Upper lobe of left lung (tissue), 4 donors: Measurements from ENCODE around the gene SAA2.

Source experiments
- EP300 ChIP-seq, 4 donors: sonication (generic); formaldehyde crosslinking; IDR thresholded peaks; one replicate each; pipeline ENCODE4 v1.5.1; 2017; ENCODE audit warnings: antibody characterized with exemption in 4 of 4, control low read depth in 2 of 4
- POLR2A ChIP-seq, 4 donors: fragments of 450-650 bp; IDR thresholded peaks; one replicate each; pipeline ENCODE4 v1.5.1; 2016 to 2017; ENCODE audit warnings: antibody characterized with exemption in 4 of 4, mild to moderate bottlenecking in 2 of 4
- POLR2AphosphoS5 ChIP-seq, 2 donors: sonication (generic); formaldehyde crosslinking; IDR thresholded peaks; one replicate each; pipeline ENCODE4 v1.5.1; 2017; ENCODE audit warnings: antibody characterized with exemption in 2 of 2
- TF ChIP-seq, protein P1 (sequence below), 6 experiments: fragments of 450-650 bp in 4 of 6; fragments of 200-600 bp in 2 of 6; sonication (generic) in 2 of 6; IDR thresholded peaks; one replicate each; pipeline ENCODE4 v1.5.1; 2016 to 2019; ENCODE audit warnings: antibody characterized with exemption in 6 of 6

DNA sequence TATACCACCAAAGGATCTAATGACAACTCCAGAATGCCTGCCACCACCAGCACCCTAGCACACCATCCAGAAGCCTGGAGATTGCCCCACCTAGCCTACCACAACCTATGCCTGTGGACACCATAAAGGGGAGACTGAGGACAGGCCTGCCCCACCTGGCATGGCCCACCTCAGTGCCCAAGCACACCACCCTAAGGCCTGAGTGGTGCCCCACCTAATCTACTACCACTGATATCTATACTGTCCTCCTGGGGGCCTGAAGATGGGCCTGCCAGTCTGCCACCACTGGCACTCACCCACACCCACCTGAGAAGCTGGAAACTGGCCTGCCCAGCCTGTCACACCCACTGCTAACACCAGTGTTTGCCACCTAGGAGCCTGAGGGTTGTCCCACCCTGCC, 43.7 kb downstream of the SAA2 start:
- no peak for TF ChIP-seq POLR2A (IDR thresholded peaks at IDR 0.05)
- TF ChIP-seq EP300 (IDR thresholded peaks at IDR 0.05): no peak
- TF ChIP-seq, protein P1, sequence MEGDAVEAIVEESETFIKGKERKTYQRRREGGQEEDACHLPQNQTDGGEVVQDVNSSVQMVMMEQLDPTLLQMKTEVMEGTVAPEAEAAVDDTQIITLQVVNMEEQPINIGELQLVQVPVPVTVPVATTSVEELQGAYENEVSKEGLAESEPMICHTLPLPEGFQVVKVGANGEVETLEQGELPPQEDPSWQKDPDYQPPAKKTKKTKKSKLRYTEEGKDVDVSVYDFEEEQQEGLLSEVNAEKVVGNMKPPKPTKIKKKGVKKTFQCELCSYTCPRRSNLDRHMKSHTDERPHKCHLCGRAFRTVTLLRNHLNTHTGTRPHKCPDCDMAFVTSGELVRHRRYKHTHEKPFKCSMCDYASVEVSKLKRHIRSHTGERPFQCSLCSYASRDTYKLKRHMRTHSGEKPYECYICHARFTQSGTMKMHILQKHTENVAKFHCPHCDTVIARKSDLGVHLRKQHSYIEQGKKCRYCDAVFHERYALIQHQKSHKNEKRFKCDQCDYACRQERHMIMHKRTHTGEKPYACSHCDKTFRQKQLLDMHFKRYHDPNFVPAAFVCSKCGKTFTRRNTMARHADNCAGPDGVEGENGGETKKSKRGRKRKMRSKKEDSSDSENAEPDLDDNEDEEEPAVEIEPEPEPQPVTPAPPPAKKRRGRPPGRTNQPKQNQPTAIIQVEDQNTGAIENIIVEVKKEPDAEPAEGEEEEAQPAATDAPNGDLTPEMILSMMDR (IDR thresholded peaks at IDR 0.05): no peak
- no peak for TF ChIP-seq POLR2AphosphoS5 (IDR thresholded peaks at IDR 0.05)
